T-helper 1 cell (primary cell): ENCODE data around the gene TMEM54.
"Not testable (repeated sequence)": the region's sequence is repeated elsewhere in the genome, so short reads cannot be mapped to it uniquely, and the experiment has no call there.

ENCODE experiments used
- DNase-seq, 5 donors: peaks; one replicate each; pipeline ENCODE4 v3.0.0-alpha.2; 2012 to 2020

Gene TMEM54

GRCh38 chr1:32918179-32918578 is 17.0 kb upstream of the TMEM54 start:
- DNase-seq = no peak

- peak in 1 of 5 donors; percentile 22 for DNase-seq
Observed at GRCh38 chr1:32917521-32917920, 16.3 kb upstream of the TMEM54 start.

GRCh38 chr1:32915766-32916706 is 14.8 kb upstream of the TMEM54 start:
- no peak for DNase-seq

GRCh38 chr1:32910319-32910718 is 9.1 kb upstream of the TMEM54 start:
- no peak for DNase-seq

GRCh38 chr1:32907435-32907834 is 6.2 kb upstream of the TMEM54 start:
- DNase-seq = no peak

- no peak for DNase-seq
Observed at GRCh38 chr1:32906654-32907053, 5.5 kb upstream of the TMEM54 start.

GRCh38 chr1:32905588-32905987 is 4.4 kb upstream of the TMEM54 start:
- not testable (repeated sequence) for DNase-seq

- no peak for DNase-seq
Observed at GRCh38 chr1:32904797-32905196, 3.6 kb upstream of the TMEM54 start.

GRCh38 chr1:32903991-32904785 is 3.0 kb upstream of the TMEM54 start:
- DNase-seq = no peak

GRCh38 chr1:32902535-32902920 is 1.3 kb upstream of the TMEM54 start:
- DNase-seq = no peak

GRCh38 chr1:32901823-32902534 is 790 bp upstream of the TMEM54 start:
- no peak for DNase-seq

GRCh38 chr1:32900371-32900955 is 726 bp downstream of the TMEM54 start:
- DNase-seq = no peak

- DNase-seq = no peak
Observed at GRCh38 chr1:32899586-32900296, 1.4 kb downstream of the TMEM54 start.

GRCh38 chr1:32898958-32899357 is 2.2 kb downstream of the TMEM54 start:
- DNase-seq = no peak

- DNase-seq = no peak
Observed at GRCh38 chr1:32898056-32898455, 3.1 kb downstream of the TMEM54 start.

- no peak for DNase-seq
Observed at GRCh38 chr1:32897082-32898049, 3.8 kb downstream of the TMEM54 start.

GRCh38 chr1:32896451-32896850 is 4.7 kb downstream of the TMEM54 start:
- no peak for DNase-seq

GRCh38 chr1:32895325-32896215 is 5.6 kb downstream of the TMEM54 start:
- no peak for DNase-seq

- DNase-seq = no peak
Observed at GRCh38 chr1:32894681-32895080, 6.5 kb downstream of the TMEM54 start.
